Neural progenitor cell (in vitro differentiated cells): ENCODE data around the gene TFCP2L1. TPM values are rescaled to one million over a fixed set of nuclear protein-coding genes. Genes with fewer than 3 reads are reported as not detected.

Experiments
- DNase-seq: peaks from one replicate; pipeline ENCODE4 v3.0.0-alpha.2; 2016; ENCODE audit warnings: low spot score
- H2AFZ ChIP-seq: fragments of 200-600 bp; sonication (generic); replicated peaks from 2 replicates; pipeline ENCODE4 v1.6.1; 2016; ENCODE audit warnings: antibody characterized with exemption
- H3F3A ChIP-seq: fragments of 200-600 bp; sonication (generic); 2 replicates; pipeline ENCODE4 v1.6.1; 2016; ENCODE audit warnings: antibody characterized with exemption, low read depth
- H3K27ac ChIP-seq: fragments of 200-600 bp; sonication (generic); 2 replicates; pipeline ENCODE4 v1.5.1; 2016; ENCODE audit warnings: mild to moderate bottlenecking
- H3K27me3 ChIP-seq: fragments of 200-600 bp; sonication (generic); 2 replicates; pipeline ENCODE4 v1.6.1; 2016; ENCODE audit warnings: mild to moderate bottlenecking, moderate library complexity
- H3K36me3 ChIP-seq: fragments of 200-600 bp; sonication (generic); 2 replicates; pipeline ENCODE4 v1.5.1; 2016
- H3K4me1 ChIP-seq: fragments of 200-600 bp; sonication (generic); 2 replicates; pipeline ENCODE4 v1.6.1; 2016; ENCODE audit warnings: mixed run types
- H3K4me2 ChIP-seq: fragments of 200-600 bp; sonication (generic); 2 replicates; pipeline ENCODE4 v1.6.1; 2016
- H3K4me3 ChIP-seq: fragments of 200-600 bp; sonication (generic); 2 replicates; pipeline ENCODE4 v1.5.1; 2016
- H3K79me2 ChIP-seq: fragments of 200-600 bp; sonication (generic); 2 replicates; pipeline ENCODE4 v1.6.1; 2016; ENCODE audit warnings: low read depth
- H3K9ac ChIP-seq: fragments of 200-600 bp; sonication (generic); 2 replicates; pipeline ENCODE4 v1.6.1; 2016
- H3K9me3 ChIP-seq: fragments of 200-600 bp; sonication (generic); 2 replicates; pipeline ENCODE4 v1.5.1; 2016; ENCODE audit warnings: low read depth
- H4K20me1 ChIP-seq: fragments of 200-600 bp; sonication (generic); 2 replicates; pipeline ENCODE4 v1.6.1; 2016; ENCODE audit warnings: low read depth
- H3K27ac Mint-ChIP-seq: 3 replicates; pipeline ENCODE4 v1.8.0; 2021; ENCODE audit warnings: mixed read lengths
- H3K27me3 Mint-ChIP-seq: 2 replicates; pipeline ENCODE4 v1.8.0; 2022; ENCODE audit warnings: low read depth, mild to moderate bottlenecking, inconsistent platforms, moderate library complexity, mixed read lengths; ENCODE audit not compliant: insufficient read depth
- H3K36me3 Mint-ChIP-seq: 3 replicates; pipeline ENCODE4 v1.8.0; 2021; ENCODE audit warnings: mixed read lengths
- H3K4me1 Mint-ChIP-seq: 3 replicates; pipeline ENCODE4 v1.8.0; 2021; ENCODE audit warnings: mixed read lengths
- H3K4me3 Mint-ChIP-seq: 3 replicates; pipeline ENCODE4 v1.8.0; 2021; ENCODE audit warnings: mild to moderate bottlenecking, moderate library complexity, mixed read lengths
- H3K9me3 Mint-ChIP-seq: 3 replicates; pipeline ENCODE4 v1.8.0; 2020; ENCODE audit warnings: mixed read lengths
- EZH2 ChIP-seq: fragments of 200-600 bp; sonication (generic); IDR thresholded peaks from 2 replicates; pipeline ENCODE4 v1.6.1; 2017; ENCODE audit warnings: antibody characterized with exemption, mild to moderate bottlenecking, moderate library complexity
- EZH2phosphoT487 ChIP-seq: fragments of 200-600 bp; sonication (generic); IDR thresholded peaks from 2 replicates; pipeline ENCODE4 v1.6.1; 2017; ENCODE audit warnings: antibody characterized with exemption
- total RNA-seq: library from RNA; depleted of rRNA; stranded (reverse); fragments of >200 nt; gene quantifications from 2 replicates; pipeline ENCODE4 v1.2.3, GENCODE V29; 2015; ENCODE audit warnings: low replicate concordance
- TF ChIP-seq, protein P1 (sequence below): fragments of 200-600 bp; sonication (generic); IDR thresholded peaks from 2 replicates; pipeline ENCODE4 v1.5.1; 2017; ENCODE audit warnings: antibody characterized with exemption, mild to moderate bottlenecking

The TFCP2L1 gene
- total RNA-seq, 1 donor from 2014 or later, result 0.04 TPM

DNA sequence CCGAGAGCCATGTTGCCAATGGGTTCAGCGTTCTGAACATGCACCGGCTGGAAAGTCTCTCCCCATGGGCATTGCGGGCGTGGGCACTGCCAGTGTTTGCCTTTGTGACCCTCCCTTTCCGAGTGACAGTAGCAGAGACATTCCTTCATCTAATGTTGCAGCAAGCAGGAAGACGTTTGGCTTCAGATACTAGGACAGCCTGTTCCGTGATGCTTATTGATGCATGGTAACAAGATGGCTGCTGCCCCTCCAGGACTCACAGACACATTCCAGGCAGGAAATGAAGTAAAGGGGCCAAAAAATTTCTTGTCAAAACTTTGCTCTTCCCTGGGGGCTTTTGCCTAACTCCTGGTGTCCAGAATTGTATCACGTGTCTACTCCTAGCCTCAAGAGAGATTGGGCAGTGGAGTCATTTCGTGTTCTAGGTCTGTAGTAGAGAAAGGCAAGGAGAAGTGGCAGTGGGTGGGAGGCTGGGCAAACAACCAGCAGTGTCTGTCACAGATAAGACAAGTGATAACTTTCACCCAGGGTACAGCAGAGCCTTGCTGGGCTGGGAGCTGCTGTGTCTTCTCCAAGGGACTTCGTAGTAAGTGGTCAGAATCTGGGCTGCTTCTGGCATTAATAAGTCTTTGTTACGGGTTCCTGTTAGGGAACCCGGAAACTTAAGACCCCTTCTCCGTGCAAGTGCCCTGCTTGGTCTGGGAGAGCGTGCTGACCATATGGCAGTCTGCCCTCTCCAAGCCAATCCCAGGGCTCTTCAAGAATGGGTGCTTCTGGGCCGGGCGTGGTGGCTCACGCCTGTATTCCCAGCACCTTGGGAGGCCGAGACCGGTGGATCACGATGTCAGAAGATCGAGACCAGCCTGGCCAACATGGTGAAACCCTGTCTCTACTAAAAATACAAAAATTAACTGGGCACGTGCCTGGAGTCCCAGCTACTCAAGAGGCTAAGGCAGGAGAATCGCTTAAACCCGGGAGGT, 93.5 kb downstream of the TFCP2L1 start:
- no peaks in the 10 kb centered on the region for H3K27me3 ChIP-seq
- Mint-ChIP-seq H3K27ac (no peak overlapping the region), H3K4me3 (no peak overlapping the region), H3K4me1 (no peaks in the 10 kb centered on the region), H3K36me3 (no peaks in the 10 kb centered on the region), H3K9me3 (no peaks in the 10 kb centered on the region), H3K27me3 (peaks cover 4% of the 10 kb centered on the region)
- no peak overlapping the region for H3K4me2 ChIP-seq
- H3K4me1 ChIP-seq, result no peaks in the 10 kb centered on the region
- no peak for DNase-seq
- H3K79me2 ChIP-seq, result no peaks in the 10 kb centered on the region
- H2AFZ ChIP-seq, result no peak overlapping the region
- TF ChIP-seq EZH2phosphoT487 (no peak), EZH2 (no peak)
- TF ChIP-seq, protein P1, sequence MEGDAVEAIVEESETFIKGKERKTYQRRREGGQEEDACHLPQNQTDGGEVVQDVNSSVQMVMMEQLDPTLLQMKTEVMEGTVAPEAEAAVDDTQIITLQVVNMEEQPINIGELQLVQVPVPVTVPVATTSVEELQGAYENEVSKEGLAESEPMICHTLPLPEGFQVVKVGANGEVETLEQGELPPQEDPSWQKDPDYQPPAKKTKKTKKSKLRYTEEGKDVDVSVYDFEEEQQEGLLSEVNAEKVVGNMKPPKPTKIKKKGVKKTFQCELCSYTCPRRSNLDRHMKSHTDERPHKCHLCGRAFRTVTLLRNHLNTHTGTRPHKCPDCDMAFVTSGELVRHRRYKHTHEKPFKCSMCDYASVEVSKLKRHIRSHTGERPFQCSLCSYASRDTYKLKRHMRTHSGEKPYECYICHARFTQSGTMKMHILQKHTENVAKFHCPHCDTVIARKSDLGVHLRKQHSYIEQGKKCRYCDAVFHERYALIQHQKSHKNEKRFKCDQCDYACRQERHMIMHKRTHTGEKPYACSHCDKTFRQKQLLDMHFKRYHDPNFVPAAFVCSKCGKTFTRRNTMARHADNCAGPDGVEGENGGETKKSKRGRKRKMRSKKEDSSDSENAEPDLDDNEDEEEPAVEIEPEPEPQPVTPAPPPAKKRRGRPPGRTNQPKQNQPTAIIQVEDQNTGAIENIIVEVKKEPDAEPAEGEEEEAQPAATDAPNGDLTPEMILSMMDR, result no peak
- no peak overlapping the region for H3K27ac ChIP-seq
- no peak overlapping the region for H3K4me3 ChIP-seq
- H3K36me3 ChIP-seq, result no peaks in the 10 kb centered on the region
- H3K9ac ChIP-seq, result no peak overlapping the region
- H4K20me1 ChIP-seq, result no peaks in the 10 kb centered on the region
- H3K9me3 ChIP-seq, result no peaks in the 10 kb centered on the region
- no peaks in the 10 kb centered on the region for H3F3A ChIP-seq

DNA sequence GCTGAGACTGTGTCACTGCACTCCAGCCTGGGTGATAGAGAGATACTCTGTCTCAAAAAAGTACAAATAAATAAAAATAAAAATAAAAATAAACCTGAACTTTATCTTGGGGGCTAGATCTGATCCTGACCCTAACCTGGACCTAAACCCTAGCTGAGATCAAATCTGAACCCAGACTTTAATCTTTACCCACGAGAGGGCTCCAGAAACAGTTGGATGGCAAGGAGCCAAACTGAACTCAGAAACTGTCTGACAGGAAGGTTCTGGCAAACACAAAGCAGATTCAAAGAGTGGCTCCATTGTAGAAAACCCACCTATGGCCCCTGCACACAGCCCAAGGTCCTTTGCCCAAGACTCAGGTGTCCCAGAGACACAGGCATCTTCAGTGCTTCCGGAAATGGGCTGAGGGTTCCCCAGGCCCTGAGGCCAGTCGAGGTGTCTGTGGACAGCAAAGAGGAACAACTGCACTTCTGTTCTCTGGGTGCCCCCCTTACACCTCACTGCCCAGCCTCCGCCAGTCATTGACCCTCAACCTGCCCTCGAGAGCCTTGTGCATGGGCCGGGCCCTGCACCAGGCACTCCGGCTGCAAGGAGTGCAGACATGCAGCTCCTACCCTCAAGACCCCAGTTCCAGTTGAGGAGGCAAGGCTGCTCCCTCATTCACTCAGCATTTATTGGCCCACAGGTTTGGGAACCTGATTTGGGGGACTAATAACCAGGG, 95.2 kb downstream of the TFCP2L1 start:
- Histone ChIP-seq H3K79me2 (no peaks in the 10 kb centered on the region), H3K27ac (no peak overlapping the region), H4K20me1 (no peaks in the 10 kb centered on the region), H2AFZ (no peak overlapping the region), H3K4me1 (peaks cover 7% of the 10 kb centered on the region), H3K4me2 (no peak overlapping the region), H3K4me3 (no peak overlapping the region), H3K9ac (no peak overlapping the region), H3K9me3 (no peaks in the 10 kb centered on the region), H3F3A (no peaks in the 10 kb centered on the region), H3K27me3 (no peaks in the 10 kb centered on the region), H3K36me3 (no peaks in the 10 kb centered on the region)
- DNase-seq, result no peak
- peaks cover 3% of the 10 kb centered on the region for H3K27me3 Mint-ChIP-seq
- no peaks in the 10 kb centered on the region for H3K9me3 Mint-ChIP-seq
- no peak overlapping the region for H3K27ac Mint-ChIP-seq
- H3K36me3 Mint-ChIP-seq, result no peaks in the 10 kb centered on the region
- TF ChIP-seq EZH2, result no peak
- TF ChIP-seq EZH2phosphoT487, result no peak
- TF ChIP-seq, protein P1, result no peak
- no peak overlapping the region for H3K4me3 Mint-ChIP-seq
- H3K4me1 Mint-ChIP-seq, result peaks cover 9% of the 10 kb centered on the region

DNA sequence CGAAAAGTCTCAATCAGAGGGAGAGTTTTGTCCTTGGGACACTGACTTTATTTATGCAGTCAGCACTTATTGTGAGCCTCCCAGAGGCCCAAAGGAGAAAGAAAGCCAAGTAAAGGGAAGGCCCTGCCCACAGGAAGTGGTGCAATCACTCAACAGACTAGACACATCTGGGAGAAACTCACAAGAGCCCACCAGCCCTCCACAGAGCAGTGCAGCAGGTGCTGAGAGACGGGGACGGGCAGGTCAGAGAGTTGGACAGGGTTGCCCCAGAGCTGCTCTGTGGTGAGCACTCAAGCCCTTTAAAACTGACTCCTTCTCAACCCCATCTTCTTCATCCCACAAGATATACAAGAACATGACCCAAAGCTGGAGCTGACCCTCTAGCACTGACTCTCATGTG, 96.0 kb downstream of the TFCP2L1 start:
- H3K27me3 ChIP-seq, result no peaks in the 10 kb centered on the region
- no peaks in the 10 kb centered on the region for H4K20me1 ChIP-seq
- TF ChIP-seq, protein P1, result no peak
- TF ChIP-seq EZH2phosphoT487 (no peak), EZH2 (no peak)
- no peaks in the 10 kb centered on the region for H3K9me3 ChIP-seq
- H3K9me3 Mint-ChIP-seq, result no peaks in the 10 kb centered on the region
- DNase-seq, result no peak
- no peaks in the 10 kb centered on the region for H3K79me2 ChIP-seq
- H3K4me3 ChIP-seq, result no peak overlapping the region
- H3K9ac ChIP-seq, result no peak overlapping the region
- no peak overlapping the region for H3K27ac Mint-ChIP-seq
- H3K36me3 Mint-ChIP-seq, result no peaks in the 10 kb centered on the region
- H3K27me3 Mint-ChIP-seq, result peaks cover 2% of the 10 kb centered on the region
- peaks cover 7% of the 10 kb centered on the region for H3K4me1 ChIP-seq
- no peaks in the 10 kb centered on the region for H3F3A ChIP-seq
- H3K4me3 Mint-ChIP-seq, result no peak overlapping the region
- H2AFZ ChIP-seq, result no peak overlapping the region
- H3K4me1 Mint-ChIP-seq, result peaks cover 9% of the 10 kb centered on the region
- H3K4me2 ChIP-seq, result no peak overlapping the region
- H3K27ac ChIP-seq, result no peak overlapping the region
- no peaks in the 10 kb centered on the region for H3K36me3 ChIP-seq
